GM12875 (cell line): ENCODE results near the gene GSS.

ENCODE experiments used
- H3K4me3 ChIP-seq: one replicate; pipeline ENCODE4 v1.5.1; 2011; ENCODE audit warnings: low read depth, low read length, control low read depth
- CTCF ChIP-seq: IDR thresholded peaks from 2 replicates; pipeline ENCODE4 v1.5.1; 2011; ENCODE audit warnings: low read depth, mild to moderate bottlenecking, control low read depth, inconsistent platforms, low read length, moderate library complexity, borderline replicate concordance; ENCODE audit not compliant: insufficient read depth

The GSS gene

GRCh38 chr20:34983089-34983820 is 27.6 kb upstream of the GSS start:
- H3K4me3 ChIP-seq = no peak overlapping the region
- TF ChIP-seq CTCF = no peak

GRCh38 chr20:34982270-34983088 is 26.9 kb upstream of the GSS start:
- no peak for TF ChIP-seq CTCF
- H3K4me3 ChIP-seq = no peak overlapping the region

- H3K4me3 ChIP-seq = no peak overlapping the region
- TF ChIP-seq CTCF = no peak
Measured at GRCh38 chr20:34980543-34981233, 25.1 kb upstream of the GSS start.

- H3K4me3 ChIP-seq = no peak overlapping the region
Measured at GRCh38 chr20:34979366-34980153, 24.0 kb upstream of the GSS start.

GRCh38 chr20:34978092-34978744 is 22.6 kb upstream of the GSS start:
- TF ChIP-seq CTCF = no peak

More at GRCh38 chr20:34979366-34980153, 24.0 kb upstream of the GSS start:
- TF ChIP-seq CTCF = no peak

GRCh38 chr20:34977365-34978091 is 21.9 kb upstream of the GSS start:
- no peak overlapping the region for H3K4me3 ChIP-seq
- no peak for TF ChIP-seq CTCF

More at GRCh38 chr20:34978092-34978744, 22.6 kb upstream of the GSS start:
- no peak overlapping the region for H3K4me3 ChIP-seq
